ENCODE results near the gene PIEZO2. TPM values are rescaled to one million over a fixed set of nuclear protein-coding genes. Genes with fewer than 3 reads are reported as not detected.
A peak's percentile ranks its signal among the peaks of the same experiment; 100 is the strongest.

The PIEZO2 gene
- total RNA-seq, 2 experiments from 2014 or later, result not detected

GRCh38 chr18:10789180-10789579 is 360.2 kb downstream of the PIEZO2 start:
- no peak overlapping the region for H3K4me3 ChIP-seq (ENCODE audit: low read length)
- H3K9me3 Mint-ChIP-seq, result no peaks in the 10 kb centered on the region
- intact Hi-C loops (cut with DNase I, micrococcal nuclease), result no loop called here
- H3K27me3 ChIP-seq (ENCODE audit: control insufficient read depth in 1 of 2, insufficient read depth in 2 of 2, low read length in 2 of 2), result peaks cover 2 to 3% of the 10 kb centered on the region in 2 experiments
- H3K36me3 ChIP-seq (ENCODE audit: insufficient read depth, low read length), result no peaks in the 10 kb centered on the region
- ATAC-seq (ENCODE audit: poor library complexity) (no peak), DNase-seq (no peak)
- no peak overlapping the region for H3K27ac Mint-ChIP-seq
- no peak overlapping the region for H3K27ac ChIP-seq (ENCODE audit: low read depth in 1 of 2, low read length in 2 of 2)
- POLR2A ChIA-PET, result no interaction called here
- no peaks in the 10 kb centered on the region for H3K36me3 Mint-ChIP-seq (ENCODE audit: low read depth)
- H3K4me1 ChIP-seq (ENCODE audit: insufficient read depth, low read length), result peaks cover 2% of the 10 kb centered on the region
- no peak overlapping the region for H3K4me3 Mint-ChIP-seq
- CTCF ChIA-PET, result no interaction called here
- no peaks in the 10 kb centered on the region for H3K9me3 ChIP-seq (ENCODE audit: control insufficient read depth in 1 of 2, insufficient read depth in 1 of 2, low read length in 2 of 2)
- H3K4me1 Mint-ChIP-seq (ENCODE audit: low read depth), result peaks cover 7% of the 10 kb centered on the region
- H3K27me3 Mint-ChIP-seq, result peaks cover 32% of the 10 kb centered on the region
- TF ChIP-seq, protein P1, sequence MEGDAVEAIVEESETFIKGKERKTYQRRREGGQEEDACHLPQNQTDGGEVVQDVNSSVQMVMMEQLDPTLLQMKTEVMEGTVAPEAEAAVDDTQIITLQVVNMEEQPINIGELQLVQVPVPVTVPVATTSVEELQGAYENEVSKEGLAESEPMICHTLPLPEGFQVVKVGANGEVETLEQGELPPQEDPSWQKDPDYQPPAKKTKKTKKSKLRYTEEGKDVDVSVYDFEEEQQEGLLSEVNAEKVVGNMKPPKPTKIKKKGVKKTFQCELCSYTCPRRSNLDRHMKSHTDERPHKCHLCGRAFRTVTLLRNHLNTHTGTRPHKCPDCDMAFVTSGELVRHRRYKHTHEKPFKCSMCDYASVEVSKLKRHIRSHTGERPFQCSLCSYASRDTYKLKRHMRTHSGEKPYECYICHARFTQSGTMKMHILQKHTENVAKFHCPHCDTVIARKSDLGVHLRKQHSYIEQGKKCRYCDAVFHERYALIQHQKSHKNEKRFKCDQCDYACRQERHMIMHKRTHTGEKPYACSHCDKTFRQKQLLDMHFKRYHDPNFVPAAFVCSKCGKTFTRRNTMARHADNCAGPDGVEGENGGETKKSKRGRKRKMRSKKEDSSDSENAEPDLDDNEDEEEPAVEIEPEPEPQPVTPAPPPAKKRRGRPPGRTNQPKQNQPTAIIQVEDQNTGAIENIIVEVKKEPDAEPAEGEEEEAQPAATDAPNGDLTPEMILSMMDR (IDR thresholded peaks at IDR 0.05), result no peak

- H3K9me3 Mint-ChIP-seq, result no peaks in the 10 kb centered on the region
- H3K27me3 Mint-ChIP-seq, result peaks cover 30% of the 10 kb centered on the region
- Histone ChIP-seq H3K27ac (ENCODE audit: low read depth in 1 of 2, low read length in 2 of 2) (no peak overlapping the region), H3K4me3 (ENCODE audit: low read length) (no peak overlapping the region), H3K36me3 (ENCODE audit: insufficient read depth, low read length) (no peaks in the 10 kb centered on the region), H3K4me1 (ENCODE audit: insufficient read depth, low read length) (peaks cover 2% of the 10 kb centered on the region), H3K9me3 (ENCODE audit: control insufficient read depth in 1 of 2, insufficient read depth in 1 of 2, low read length in 2 of 2) (no peaks in the 10 kb centered on the region), H3K27me3 (ENCODE audit: control insufficient read depth in 1 of 2, insufficient read depth in 2 of 2, low read length in 2 of 2) (peaks cover 4 to 8% of the 10 kb centered on the region in 2 experiments)
- H3K27ac Mint-ChIP-seq, result no peak overlapping the region
- H3K36me3 Mint-ChIP-seq (ENCODE audit: low read depth), result no peaks in the 10 kb centered on the region
- CTCF ChIA-PET, result interaction anchor here (0.8 to 1.5 kb wide), 4 partner anchors 8 to 254 kb away, joined by 3 to 4 read pairs (median 4); no protein-coding TSS in a partner anchor
- TF ChIP-seq, protein P1 (IDR thresholded peaks at IDR 0.05), result peak; percentile 72
- POLR2A ChIA-PET, result no interaction called here
- DNase-seq (peak; percentile 58 to 87 (median 76)), ATAC-seq (ENCODE audit: poor library complexity) (peak; percentile 86)
- H3K4me3 Mint-ChIP-seq, result no peak overlapping the region
- intact Hi-C loops (cut with DNase I, micrococcal nuclease), result no loop called here
- peaks cover 7% of the 10 kb centered on the region for H3K4me1 Mint-ChIP-seq (ENCODE audit: low read depth)
Measured at GRCh38 chr18:10787293-10787901, 362.0 kb downstream of the PIEZO2 start.

GRCh38 chr18:10785798-10786197 is 363.6 kb downstream of the PIEZO2 start:
- Histone ChIP-seq H3K4me1 (ENCODE audit: insufficient read depth, low read length) (peaks cover 2% of the 10 kb centered on the region), H3K27me3 (ENCODE audit: control insufficient read depth in 1 of 2, insufficient read depth in 2 of 2, low read length in 2 of 2) (peaks cover 4% of the 10 kb centered on the region in 2 experiments), H3K4me3 (ENCODE audit: low read length) (no peak overlapping the region), H3K27ac (ENCODE audit: low read depth in 1 of 2, low read length in 2 of 2) (no peak overlapping the region), H3K9me3 (ENCODE audit: control insufficient read depth in 1 of 2, insufficient read depth in 1 of 2, low read length in 2 of 2) (no peaks in the 10 kb centered on the region), H3K36me3 (ENCODE audit: insufficient read depth, low read length) (no peaks in the 10 kb centered on the region)
- ATAC-seq (ENCODE audit: poor library complexity) (no peak), DNase-seq (no peak)
- H3K27me3 Mint-ChIP-seq, result peaks cover 25% of the 10 kb centered on the region
- peaks cover 7% of the 10 kb centered on the region for H3K4me1 Mint-ChIP-seq (ENCODE audit: low read depth)
- ChIA-PET CTCF (no interaction called here), POLR2A (no interaction called here)
- TF ChIP-seq, protein P1 (IDR thresholded peaks at IDR 0.05), result no peak
- no peaks in the 10 kb centered on the region for H3K36me3 Mint-ChIP-seq (ENCODE audit: low read depth)
- intact Hi-C loops (cut with DNase I, micrococcal nuclease), result no loop called here
- no peak overlapping the region for H3K4me3 Mint-ChIP-seq
- H3K27ac Mint-ChIP-seq, result no peak overlapping the region
- H3K9me3 Mint-ChIP-seq, result no peaks in the 10 kb centered on the region

Data from CD4-positive, alpha-beta T cell (primary cell).